NT2/D1 (cell line): ENCODE measurements around the gene AFAP1L1.

Experiments used
- SUZ12 ChIP-seq: IDR thresholded peaks from 2 replicates; pipeline ENCODE4 v1.6.1; 2011; ENCODE audit not compliant: insufficient read length, insufficient read depth; ENCODE audit errors: extremely low read depth
- YY1 ChIP-seq: IDR thresholded peaks from 2 replicates; pipeline ENCODE4 v1.6.1; 2011; ENCODE audit not compliant: insufficient read length, insufficient read depth
- ZNF274 ChIP-seq: IDR thresholded peaks from 2 replicates; pipeline ENCODE4 v1.6.1; 2011; ENCODE audit warnings: mild to moderate bottlenecking, low read depth, low read length

GRCh38 chr5:149261246-149261645 lies 10.4 kb upstream of the AFAP1L1 start:
- TF ChIP-seq SUZ12: no peak
- no peak for TF ChIP-seq YY1
- TF ChIP-seq ZNF274: no peak
